Thyroid gland (tissue), 4 donors: ENCODE results near the gene FMNL3. TPM values are rescaled to one million over a fixed set of nuclear protein-coding genes. Genes with fewer than 3 reads are reported as not detected.

ENCODE experiments used
- DNase-seq, 2 donors: peaks; one replicate each; pipeline ENCODE4 v3.0.0-alpha.2; 2019
- H3K27ac ChIP-seq, 3 donors: fragments of 200-600 bp; sonication (generic); 1 replicate in 2 of 3; 2 replicates in 1 of 3; pipeline ENCODE4 v1.5.1; 2016 to 2019; ENCODE audit warnings: mild to moderate bottlenecking in 1 of 3, moderate library complexity in 1 of 3
- H3K27me3 ChIP-seq: fragments of 200-600 bp; sonication (generic); one replicate; pipeline ENCODE4 v1.5.1; 2019
- H3K36me3 ChIP-seq, 2 donors: fragments of 200-600 bp; sonication (generic); one replicate each; pipeline ENCODE4 v1.5.1; 2016 to 2019
- H3K4me1 ChIP-seq, 2 donors: fragments of 200-600 bp; sonication (generic); one replicate each; pipeline ENCODE4 v1.5.1; 2017 to 2019
- H3K4me3 ChIP-seq, 3 donors: fragments of 200-600 bp; sonication (generic); replicated peaks in 1 of 3; 1 replicate in 2 of 3; 2 replicates in 1 of 3; pipeline ENCODE4 v1.5.1; 2016; ENCODE audit warnings: mild to moderate bottlenecking in 1 of 3
- H3K9me3 ChIP-seq: fragments of 200-600 bp; sonication (generic); one replicate; pipeline ENCODE4 v1.5.1; 2017
- CTCF ChIP-seq, 6 experiments: fragments of 200-600 bp in 3 of 6; fragments of 450-650 bp in 3 of 6; sonication (generic) in 3 of 6; IDR thresholded peaks; one replicate each; pipeline ENCODE4 v1.5.1; 2016 to 2019; ENCODE audit warnings: antibody characterized with exemption in 6 of 6, mild to moderate bottlenecking in 2 of 6, inconsistent platforms in 1 of 6, moderate library complexity in 1 of 6
- POLR2A ChIP-seq, 2 donors: fragments of 450-650 bp; IDR thresholded peaks; one replicate each; pipeline ENCODE4 v1.6.1; 2017; ENCODE audit warnings: antibody characterized with exemption in 2 of 2, mild to moderate bottlenecking in 2 of 2, moderate library complexity in 1 of 2
- WGBS, 2 donors: methylation state at CpG; one replicate each; pipeline ENCODE4 v1.1.5; 2017; 5-methylcytosine and 5-hydroxymethylcytosine counted together
- intact Hi-C: fragments of 100-400 bp; cut with DNase I; formaldehyde crosslinking; loops from one replicate; pipeline ENCODE4 v1.15.1; 2023
- total RNA-seq, 4 donors: library from RNA; depleted of rRNA; stranded (reverse); fragments of >200 nt; gene quantifications; one replicate each; pipeline ENCODE4 v1.2.3, GENCODE V29; 2016

The FMNL3 gene
- total RNA-seq, 4 donors from 2014 or later, result 30.9 to 41.8 (median 35.1) TPM

- H3K27me3 ChIP-seq, result no peaks in the 10 kb centered on the region
- H3K36me3 ChIP-seq, result no peaks in the 10 kb centered on the region
- DNase-seq, result peak; percentile 78
- H3K4me1 ChIP-seq, result peaks cover 68 to 99% of the 10 kb centered on the region in 2 donors
- H3K27ac ChIP-seq, result peak overlapping the region; percentile 66 to 82 (median 70)
- TF ChIP-seq POLR2A (IDR thresholded peaks at IDR 0.05) (no peak), CTCF (IDR thresholded peaks at IDR 0.05) (no peak)
- H3K4me3 ChIP-seq, result no peak overlapping the region
- intact Hi-C loops, result no loop called here
- no peaks in the 10 kb centered on the region for H3K9me3 ChIP-seq
- 56 to 59% methylated on average over 2 of the region's 2 CpGs for WGBS, 2 donors
Measured at GRCh38 chr12:49667325-49668090, 39.7 kb downstream of the FMNL3 start.

GRCh38 chr12:49666176-49666575 is 41.0 kb downstream of the FMNL3 start:
- H3K4me3 ChIP-seq, result no peak overlapping the region
- peaks cover 61 to 99% of the 10 kb centered on the region in 2 donors for H3K4me1 ChIP-seq
- 94% methylated on average over 4 of the region's 4 CpGs for WGBS, 2 donors
- no peak for DNase-seq
- intact Hi-C loops, result no loop called here
- H3K27me3 ChIP-seq, result no peaks in the 10 kb centered on the region
- H3K27ac ChIP-seq, result peak overlapping the region in 1 of 3 donors; percentile 82
- no peaks in the 10 kb centered on the region for H3K36me3 ChIP-seq
- H3K9me3 ChIP-seq, result no peaks in the 10 kb centered on the region
- no peak for TF ChIP-seq CTCF (IDR thresholded peaks at IDR 0.05)
- no peak for TF ChIP-seq POLR2A (IDR thresholded peaks at IDR 0.05)

- no peaks in the 10 kb centered on the region for H3K27me3 ChIP-seq
- peaks cover 53 to 91% of the 10 kb centered on the region in 2 donors for H3K4me1 ChIP-seq
- no peaks in the 10 kb centered on the region for H3K9me3 ChIP-seq
- no peak overlapping the region for H3K4me3 ChIP-seq
- TF ChIP-seq CTCF (IDR thresholded peaks at IDR 0.05) (no peak), POLR2A (IDR thresholded peaks at IDR 0.05) (no peak)
- intact Hi-C loops, result no loop called here
- 64 to 83% methylated on average over 2 of the region's 2 CpGs for WGBS, 2 donors
- DNase-seq, result no peak
- H3K36me3 ChIP-seq, result no peaks in the 10 kb centered on the region
- peak overlapping the region in 2 of 3 donors; percentile 70 to 82 for H3K27ac ChIP-seq
Measured at GRCh38 chr12:49665384-49665783, 41.8 kb downstream of the FMNL3 start.

GRCh38 chr12:49664591-49665239 is 42.5 kb downstream of the FMNL3 start:
- TF ChIP-seq CTCF (IDR thresholded peaks at IDR 0.05) (no peak), POLR2A (IDR thresholded peaks at IDR 0.05) (no peak)
- Histone ChIP-seq H3K4me1 (peaks cover 50 to 84% of the 10 kb centered on the region in 2 donors), H3K9me3 (no peaks in the 10 kb centered on the region), H3K27me3 (no peaks in the 10 kb centered on the region), H3K36me3 (no peaks in the 10 kb centered on the region), H3K27ac (peak overlapping the region; percentile 66 to 82 (median 70)), H3K4me3 (no peak overlapping the region)
- DNase-seq, result peak; percentile 32 to 46
- 82 to 87% methylated on average over 4 of the region's 4 CpGs for WGBS, 2 donors
- intact Hi-C loops, result no loop called here

- H3K9me3 ChIP-seq, result no peaks in the 10 kb centered on the region
- H3K4me1 ChIP-seq, result peaks cover 48 to 79% of the 10 kb centered on the region in 2 donors
- H3K27ac ChIP-seq, result peak overlapping the region; percentile 66 to 82 (median 70)
- H3K4me3 ChIP-seq, result no peak overlapping the region
- intact Hi-C loops, result no loop called here
- H3K27me3 ChIP-seq, result no peaks in the 10 kb centered on the region
- DNase-seq, result no peak
- H3K36me3 ChIP-seq, result peaks cover 0 to 4% of the 10 kb centered on the region in 2 donors
- 93 to 100% methylated on average over 4 of the region's 4 CpGs for WGBS, 2 donors
- TF ChIP-seq CTCF (IDR thresholded peaks at IDR 0.05) (no peak), POLR2A (IDR thresholded peaks at IDR 0.05) (no peak)
Measured at GRCh38 chr12:49664167-49664566, 43.0 kb downstream of the FMNL3 start.
